ENCODE measurements around the gene AIMP1.

- no peak for TF ChIP-seq CTCF (IDR thresholded peaks at IDR 0.05)
- no peak for TF ChIP-seq ZFX (IDR thresholded peaks at IDR 0.05; ENCODE audit: borderline replicate concordance)
These were observed 37.4 kb downstream of the AIMP1 start for GRCh38 chr4:106353786-106354185.

Measured in 22Rv1 (cell line).